Measurements from ENCODE around the gene SETD4.

The SETD4 gene

GRCh38 chr21:36005879-36006400 is 54.4 kb downstream of the SETD4 start:
- DNase-seq (ENCODE audit: low spot score) = no peak

GRCh38 chr21:36005018-36005417 is 55.3 kb downstream of the SETD4 start:
- DNase-seq (ENCODE audit: low spot score) = no peak

GRCh38 chr21:36004441-36004840 is 55.9 kb downstream of the SETD4 start:
- no peak for DNase-seq (ENCODE audit: low spot score)

GRCh38 chr21:36003776-36004175 is 56.5 kb downstream of the SETD4 start:
- no peak for DNase-seq (ENCODE audit: low spot score)

- no peak for DNase-seq (ENCODE audit: low spot score)
Measured at GRCh38 chr21:35996217-35996616, 64.1 kb downstream of the SETD4 start.

GRCh38 chr21:35995522-35996088 is 64.7 kb downstream of the SETD4 start:
- DNase-seq (ENCODE audit: low spot score) = no peak

GRCh38 chr21:35994613-35995012 is 65.7 kb downstream of the SETD4 start:
- no peak for DNase-seq (ENCODE audit: low spot score)

GRCh38 chr21:35993875-35994490 is 66.3 kb downstream of the SETD4 start:
- no peak for DNase-seq (ENCODE audit: low spot score)

- no peak for DNase-seq (ENCODE audit: low spot score)
Measured at GRCh38 chr21:35991131-35991530, 69.2 kb downstream of the SETD4 start.

- no peak for DNase-seq (ENCODE audit: low spot score)
Measured at GRCh38 chr21:35990609-35991008, 69.7 kb downstream of the SETD4 start.

GRCh38 chr21:35989138-35989735 is 71.1 kb downstream of the SETD4 start:
- DNase-seq (ENCODE audit: low spot score) = no peak

GRCh38 chr21:35988416-35989137 is 71.7 kb downstream of the SETD4 start:
- no peak for DNase-seq (ENCODE audit: low spot score)

GRCh38 chr21:35987475-35987874 is 72.9 kb downstream of the SETD4 start:
- no peak for DNase-seq (ENCODE audit: low spot score)

- DNase-seq (ENCODE audit: low spot score) = no peak
Measured at GRCh38 chr21:35984654-35985361, 75.5 kb downstream of the SETD4 start.
